Body of pancreas (tissue), 4 donors: Measurements from ENCODE around the gene MORN2. TPM values are rescaled to one million over a fixed set of nuclear protein-coding genes. Genes with fewer than 3 reads are reported as not detected.

Experiments used
- ATAC-seq: fragments of 150-250 bp; one replicate; pipeline ENCODE4 v1.9.1; 2016
- DNase-seq, 4 donors: peaks; one replicate each; pipeline ENCODE4 v3.0.0-alpha.2; 2019
- H3K27ac ChIP-seq, 4 donors: fragments of 200-600 bp; sonication (generic); 1 replicate in 3 of 4; 2 replicates in 1 of 4; pipeline versions ENCODE4 v1.5.1 to v1.6.1; 2016 to 2019; ENCODE audit warnings: mild to moderate bottlenecking in 1 of 4, mixed read lengths in 1 of 4, moderate library complexity in 1 of 4
- H3K27me3 ChIP-seq, 2 donors: fragments of 200-600 bp; sonication (generic); one replicate each; pipeline ENCODE4 v1.6.0; 2016; ENCODE audit warnings: mild to moderate bottlenecking in 1 of 2
- H3K36me3 ChIP-seq, 2 donors: fragments of 200-600 bp; sonication (generic); replicated peaks in 1 of 2; 2 replicates each; pipeline ENCODE4 v1.5.1; 2016; ENCODE audit warnings: low read depth in 2 of 2; ENCODE audit not compliant: insufficient read depth in 1 of 2
- H3K4me1 ChIP-seq: fragments of 200-600 bp; sonication (generic); one replicate; pipeline ENCODE4 v1.6.0; 2016
- H3K4me3 ChIP-seq, 2 donors: fragments of 200-600 bp; sonication (generic); 1 replicate in 1 of 2; 2 replicates in 1 of 2; pipeline ENCODE4 v1.5.1; 2016 to 2019
- H3K9me3 ChIP-seq, 3 donors: fragments of 200-600 bp; sonication (generic); 1 replicate in 2 of 3; 2 replicates in 1 of 3; pipeline ENCODE4 v1.5.1; 2016
- POLR2A ChIP-seq, 3 donors: fragments of 450-650 bp; IDR thresholded peaks; one replicate each; pipeline ENCODE4 v1.6.1; 2016; ENCODE audit warnings: antibody characterized with exemption in 3 of 3, mild to moderate bottlenecking in 2 of 3
- WGBS, 2 donors: methylation state at CpG; one replicate each; pipeline ENCODE4 v1.1.5; 2017; 5-methylcytosine and 5-hydroxymethylcytosine counted together
- intact Hi-C: fragments of 100-400 bp; cut with DNase I; formaldehyde crosslinking; loops from one replicate; pipeline ENCODE4 v1.15.1; 2023
- total RNA-seq, 2 donors: library from RNA; depleted of rRNA; stranded (reverse); fragments of >200 nt; gene quantifications; one replicate each; pipeline ENCODE4 v1.1.0, GENCODE V29; 2016
- TF ChIP-seq, protein P1 (sequence below), 7 experiments: fragments of 450-650 bp in 4 of 7; fragments of 200-600 bp in 3 of 7; sonication (generic) in 3 of 7; IDR thresholded peaks; one replicate each; pipeline ENCODE4 v1.5.1; 2016 to 2019; ENCODE audit warnings: antibody characterized with exemption in 7 of 7

Gene MORN2
- total RNA-seq, 2 donors from 2014 or later = 3.4 to 15.5 TPM

DNA sequence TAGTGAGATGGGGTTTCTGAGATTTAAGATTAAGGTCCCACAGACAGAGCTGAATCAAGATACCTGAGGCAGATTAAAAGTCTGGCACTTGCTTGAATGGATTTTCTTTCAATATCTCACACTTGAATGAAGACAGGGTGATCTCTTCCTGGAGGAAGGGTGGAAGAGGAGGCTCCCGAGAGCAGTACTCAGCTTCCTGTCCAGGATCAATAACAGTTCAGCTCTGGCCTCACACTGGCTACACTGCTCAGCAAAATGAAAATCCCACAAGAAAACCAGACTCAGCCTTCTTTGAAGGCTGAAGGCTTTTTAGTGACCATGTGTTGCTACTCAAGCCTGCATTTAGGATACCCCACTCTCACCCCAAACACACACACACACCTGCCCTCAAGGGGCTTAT is 24.9 kb downstream of the MORN2 start:
- no peaks in the 10 kb centered on the region for H3K9me3 ChIP-seq
- no peaks in the 10 kb centered on the region for H3K36me3 ChIP-seq
- no peaks in the 10 kb centered on the region for H3K27me3 ChIP-seq
- DNase-seq = no peak
- H3K4me3 ChIP-seq = no peak overlapping the region
- no peaks in the 10 kb centered on the region for H3K4me1 ChIP-seq
- H3K27ac ChIP-seq = no peak overlapping the region
- intact Hi-C loops = no loop called here
- WGBS, 2 donors = 64 to 73% methylated on average over 1 of the region's 1 CpG
- no peak for ATAC-seq
- TF ChIP-seq POLR2A (IDR thresholded peaks at IDR 0.05) = no peak
- TF ChIP-seq, protein P1, sequence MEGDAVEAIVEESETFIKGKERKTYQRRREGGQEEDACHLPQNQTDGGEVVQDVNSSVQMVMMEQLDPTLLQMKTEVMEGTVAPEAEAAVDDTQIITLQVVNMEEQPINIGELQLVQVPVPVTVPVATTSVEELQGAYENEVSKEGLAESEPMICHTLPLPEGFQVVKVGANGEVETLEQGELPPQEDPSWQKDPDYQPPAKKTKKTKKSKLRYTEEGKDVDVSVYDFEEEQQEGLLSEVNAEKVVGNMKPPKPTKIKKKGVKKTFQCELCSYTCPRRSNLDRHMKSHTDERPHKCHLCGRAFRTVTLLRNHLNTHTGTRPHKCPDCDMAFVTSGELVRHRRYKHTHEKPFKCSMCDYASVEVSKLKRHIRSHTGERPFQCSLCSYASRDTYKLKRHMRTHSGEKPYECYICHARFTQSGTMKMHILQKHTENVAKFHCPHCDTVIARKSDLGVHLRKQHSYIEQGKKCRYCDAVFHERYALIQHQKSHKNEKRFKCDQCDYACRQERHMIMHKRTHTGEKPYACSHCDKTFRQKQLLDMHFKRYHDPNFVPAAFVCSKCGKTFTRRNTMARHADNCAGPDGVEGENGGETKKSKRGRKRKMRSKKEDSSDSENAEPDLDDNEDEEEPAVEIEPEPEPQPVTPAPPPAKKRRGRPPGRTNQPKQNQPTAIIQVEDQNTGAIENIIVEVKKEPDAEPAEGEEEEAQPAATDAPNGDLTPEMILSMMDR (IDR thresholded peaks at IDR 0.05) = no peak

DNA sequence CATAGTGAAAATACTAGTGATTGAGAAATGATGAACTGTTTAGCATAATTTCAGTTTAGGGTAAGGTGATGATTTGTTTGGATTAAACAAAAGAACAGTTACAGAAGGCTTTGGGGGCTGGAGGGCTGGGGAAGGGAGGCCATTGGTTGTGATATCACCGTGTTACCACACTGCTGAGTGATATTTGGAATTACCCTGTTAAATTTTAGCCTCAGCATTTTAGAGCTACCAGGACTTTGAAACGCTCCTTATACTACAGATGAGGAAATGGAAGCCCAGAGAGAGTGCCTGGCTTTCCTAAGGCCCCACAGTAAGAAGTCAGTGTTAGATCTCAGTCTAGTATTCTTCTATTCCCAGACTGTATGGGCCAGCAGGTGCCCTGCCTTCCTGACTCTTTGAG is 29.5 kb downstream of the MORN2 start:
- no peaks in the 10 kb centered on the region for H3K9me3 ChIP-seq
- no peak for ATAC-seq
- no peaks in the 10 kb centered on the region for H3K36me3 ChIP-seq
- DNase-seq = no peak
- TF ChIP-seq, protein P1 (IDR thresholded peaks at IDR 0.05) = no peak
- no peak for TF ChIP-seq POLR2A (IDR thresholded peaks at IDR 0.05)
- intact Hi-C loops = no loop called here
- no peaks in the 10 kb centered on the region for H3K4me1 ChIP-seq
- no peak overlapping the region for H3K4me3 ChIP-seq
- H3K27ac ChIP-seq = no peak overlapping the region
- 68 to 78% methylated on average over 2 of the region's 2 CpGs for WGBS, 2 donors
- H3K27me3 ChIP-seq = no peaks in the 10 kb centered on the region

DNA sequence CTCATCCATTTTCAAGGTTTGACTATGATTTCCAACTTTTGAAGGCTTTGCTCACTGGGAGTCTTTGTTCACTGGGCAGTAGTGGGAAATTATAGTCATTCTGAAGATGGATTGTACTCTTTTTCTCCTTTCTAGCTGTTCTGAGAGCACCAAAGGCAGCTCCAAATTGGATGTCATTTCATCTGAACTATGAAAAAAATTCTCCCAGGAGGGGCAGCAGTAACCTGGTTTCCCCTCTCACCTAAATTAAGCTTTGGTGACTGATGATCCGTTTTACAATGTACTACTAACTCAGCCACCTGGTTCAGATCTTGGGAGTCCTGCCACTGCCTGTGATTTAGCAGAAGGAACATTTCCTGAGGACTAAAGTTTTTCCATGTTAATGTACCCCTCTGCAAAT is 31.5 kb downstream of the MORN2 start:
- Histone ChIP-seq H3K4me3 (no peak overlapping the region), H3K27me3 (no peaks in the 10 kb centered on the region), H3K36me3 (no peaks in the 10 kb centered on the region), H3K27ac (no peak overlapping the region), H3K4me1 (no peaks in the 10 kb centered on the region), H3K9me3 (no peaks in the 10 kb centered on the region)
- TF ChIP-seq, protein P1 (IDR thresholded peaks at IDR 0.05) = no peak
- no peak for TF ChIP-seq POLR2A (IDR thresholded peaks at IDR 0.05)
- ATAC-seq (no peak), DNase-seq (no peak)
- intact Hi-C loops = no loop called here
- 60 to 78% methylated on average over 1 of the region's 1 CpG for WGBS, 2 donors

DNA sequence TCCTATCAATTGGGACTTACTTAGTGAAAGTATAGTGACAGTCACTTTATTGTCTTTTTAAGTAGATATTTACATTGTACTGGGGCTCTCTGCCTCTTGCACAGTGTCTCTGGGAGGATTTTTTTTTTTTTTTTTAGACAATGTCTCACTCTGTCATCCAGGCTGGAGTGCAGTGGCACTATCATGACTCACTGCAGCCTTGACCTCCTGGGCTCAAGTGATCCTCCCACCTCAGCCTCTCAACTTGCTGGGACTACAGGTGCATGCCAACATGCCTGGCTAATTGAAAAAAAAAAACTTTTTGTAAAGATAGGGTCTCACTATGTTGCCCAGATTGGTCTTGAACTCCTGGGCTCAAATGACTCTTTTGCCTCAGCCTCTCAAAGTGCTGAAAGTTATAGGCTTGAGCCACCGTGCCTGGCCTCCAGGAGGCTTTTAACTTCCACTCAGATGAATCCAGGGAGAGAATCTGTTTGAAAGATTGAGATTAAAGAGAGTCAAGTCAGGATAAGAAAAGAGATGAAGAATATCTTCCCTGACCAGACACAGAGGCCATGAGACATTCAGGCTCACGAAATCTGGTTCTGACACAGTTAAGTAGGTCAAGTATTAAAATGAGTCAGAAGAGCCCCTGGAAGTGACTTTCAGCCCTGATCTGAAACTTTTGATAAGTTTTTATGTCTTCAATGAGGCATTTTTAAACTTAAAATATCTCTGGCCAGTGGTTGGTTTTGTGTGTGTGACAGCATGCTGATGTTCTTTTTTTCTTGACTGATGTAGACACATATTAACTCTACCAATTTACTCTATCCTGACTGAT is 32.2 kb downstream of the MORN2 start:
- intact Hi-C loops = no loop called here
- no peaks in the 10 kb centered on the region for H3K27me3 ChIP-seq
- DNase-seq (no peak), ATAC-seq (no peak)
- no peak overlapping the region for H3K27ac ChIP-seq
- WGBS, 2 donors = 77 to 83% methylated on average over 2 of the region's 2 CpGs
- TF ChIP-seq, protein P1 (IDR thresholded peaks at IDR 0.05) = no peak
- no peak for TF ChIP-seq POLR2A (IDR thresholded peaks at IDR 0.05)
- no peaks in the 10 kb centered on the region for H3K36me3 ChIP-seq
- H3K4me3 ChIP-seq = no peak overlapping the region
- no peaks in the 10 kb centered on the region for H3K9me3 ChIP-seq
- H3K4me1 ChIP-seq = no peaks in the 10 kb centered on the region

DNA sequence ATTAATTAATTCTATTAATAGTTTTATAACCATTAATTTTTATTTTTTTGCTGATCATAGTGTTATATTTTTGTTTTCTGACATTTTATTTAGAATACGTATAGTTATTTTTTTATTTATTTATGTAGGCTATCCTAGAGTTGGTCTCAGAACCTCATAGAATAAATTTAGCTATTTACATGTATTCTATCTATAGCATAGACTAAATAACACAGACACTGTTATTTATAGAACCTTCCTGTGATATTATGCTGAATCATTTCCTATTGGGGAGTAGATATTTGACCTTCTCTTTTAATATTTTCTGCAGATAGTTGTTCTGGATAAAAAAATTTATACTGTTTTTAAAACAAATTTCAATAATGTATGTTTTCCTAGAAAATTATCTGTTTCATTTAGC is 34.1 kb downstream of the MORN2 start:
- WGBS, 2 donors = 94 to 100% methylated on average over 1 of the region's 1 CpG
- DNase-seq (no peak), ATAC-seq (no peak)
- intact Hi-C loops = no loop called here
- H3K4me1 ChIP-seq = no peaks in the 10 kb centered on the region
- TF ChIP-seq, protein P1 (IDR thresholded peaks at IDR 0.05) = no peak
- TF ChIP-seq POLR2A (IDR thresholded peaks at IDR 0.05) = no peak
- no peaks in the 10 kb centered on the region for H3K27me3 ChIP-seq
- H3K4me3 ChIP-seq = no peak overlapping the region
- H3K9me3 ChIP-seq = no peaks in the 10 kb centered on the region
- no peak overlapping the region for H3K27ac ChIP-seq
- H3K36me3 ChIP-seq = no peaks in the 10 kb centered on the region
